Epithelial cell of alveolus of lung (primary cell): ENCODE measurements around the gene MRPL32. TPM values are rescaled to one million over a fixed set of nuclear protein-coding genes. Genes with fewer than 3 reads are reported as not detected.

Experiments
- total RNA-seq: library from RNA; depleted of rRNA; stranded (reverse); fragments of >200 nt; gene quantifications from 2 replicates; pipeline ENCODE4 v1.2.1, GENCODE V29; 2015

Gene MRPL32
- total RNA-seq, result 37.8 and 54.3 TPM in 2 replicates

DNA sequence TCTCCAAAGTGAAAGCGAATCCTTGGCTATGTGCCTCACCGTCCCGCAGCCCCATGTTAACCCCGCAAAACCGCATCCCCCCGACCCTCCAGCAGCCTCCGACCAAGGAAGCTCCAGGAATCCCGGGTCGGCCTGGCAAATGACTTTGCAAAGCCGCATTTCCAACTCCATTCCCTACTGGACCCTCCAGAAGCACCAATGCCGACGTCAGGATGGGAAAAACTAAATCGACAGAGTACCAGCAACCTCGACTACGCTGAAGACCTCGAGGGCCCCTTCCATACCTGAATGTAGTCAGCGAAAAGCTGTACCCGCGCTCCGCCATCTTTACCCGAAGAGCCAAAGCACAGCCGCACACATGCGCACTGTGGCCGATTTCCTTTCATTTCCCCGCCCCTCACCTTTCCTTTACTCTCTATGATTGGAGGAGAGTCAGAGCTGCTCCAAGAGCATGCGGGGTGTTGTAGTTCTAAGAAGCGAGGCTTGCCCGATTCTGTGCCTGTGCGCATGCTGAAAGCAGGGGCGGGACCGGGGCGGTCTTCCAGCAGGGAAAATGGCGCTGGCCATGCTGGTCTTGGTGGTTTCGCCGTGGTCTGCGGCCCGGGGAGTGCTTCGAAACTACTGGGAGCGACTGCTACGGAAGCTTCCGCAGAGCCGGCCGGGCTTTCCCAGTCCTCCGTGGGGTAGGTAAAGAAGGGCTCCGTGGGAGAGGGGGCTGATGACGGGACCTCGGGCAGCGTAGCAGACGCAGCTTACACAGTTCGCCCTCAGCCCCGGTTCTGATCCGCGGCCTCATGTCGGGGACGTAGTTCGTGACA lies at the start of gene MRPL32, which contains the start of gene PSMA2:
MRPL32 (plus strand) TSS at position 543 of the 818 bp plus-strand sequence; CDS start at position 554, 11 bp downstream.
PSMA2 (minus strand) TSS at position 341 of the 818 bp plus-strand sequence; CDS start at position 325, 16 bp downstream.

DNA sequence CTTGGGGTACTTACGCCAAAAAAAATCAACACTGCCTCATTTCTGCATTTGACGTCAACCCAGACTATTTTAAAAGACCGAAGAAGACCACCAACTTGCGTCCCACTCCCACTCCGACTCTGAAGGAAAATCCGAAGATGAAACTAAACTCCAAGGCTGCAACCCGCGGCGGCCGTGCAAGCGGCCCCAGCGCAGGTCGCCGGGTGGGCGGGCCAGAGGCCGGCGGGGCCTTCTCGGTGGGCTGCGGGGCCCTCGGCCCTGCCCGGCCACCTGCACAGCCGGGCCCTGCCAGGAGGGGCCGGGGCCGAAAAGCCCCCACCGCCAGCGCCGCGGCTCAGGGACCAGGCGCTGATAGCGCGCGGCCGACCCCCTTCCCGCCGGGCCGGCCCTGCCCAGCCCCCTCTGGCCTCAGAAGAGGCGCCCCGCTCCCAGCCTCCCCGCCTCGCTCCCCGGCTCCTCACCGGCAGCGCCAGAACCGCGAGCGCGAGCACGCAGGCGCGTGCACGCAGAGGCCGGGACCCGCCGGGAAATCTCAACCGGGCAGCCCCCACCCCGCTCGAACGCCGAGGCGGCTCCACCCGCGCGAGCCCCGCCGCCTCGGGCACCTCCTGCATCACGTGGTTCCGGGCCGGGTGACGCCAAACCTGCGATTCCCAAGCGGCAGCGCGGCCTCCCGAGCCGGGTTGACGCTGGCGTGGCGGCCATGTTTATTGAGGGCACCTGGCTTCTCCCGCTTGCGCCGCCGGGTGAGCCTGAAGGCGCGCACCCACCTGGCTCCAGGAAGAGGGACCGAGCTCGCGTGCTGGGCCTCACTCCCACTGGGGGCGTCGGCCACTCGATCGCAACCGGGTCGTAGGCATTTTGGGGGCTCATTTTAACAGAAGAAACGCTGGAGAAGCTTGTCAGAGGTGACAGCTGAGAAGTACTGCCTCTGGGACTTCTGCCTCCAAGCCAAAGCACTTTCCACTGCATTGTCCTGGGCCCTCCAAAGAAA lies 20.4 kb upstream of the MRPL32 start, which contains the start of gene C7orf25:
C7orf25 (minus strand) TSS at position 617 of the 994 bp plus-strand sequence. CDS start 1,170 bp downstream, outside the sequence.

Other genes starting within 250 kb of the MRPL32 start
- gene C7orf25, start 20.3 kb upstream of the MRPL32 start, total RNA-seq, result 4.5 and 5.7 TPM in 2 replicates
- gene PSMA2, start 202 bp upstream of the MRPL32 start, total RNA-seq, result 89.3 and 110 TPM in 2 replicates
- gene HECW1, start 180.3 kb downstream of the MRPL32 start, total RNA-seq, result 0.32 and 1.8 TPM in 2 replicates